NCI-H2081 (cell line): ENCODE results near the gene GNA15.
"Not testable (repeated sequence)": the region's sequence is repeated elsewhere in the genome, so short reads cannot be mapped to it uniquely, and the experiment has no call there.

Source experiments
- DNase-seq, 2 experiments: peaks; one replicate each; lab custom pipeline; 2025; lab: John Stamatoyannopoulos, UW

GNA15 gene

DNA sequence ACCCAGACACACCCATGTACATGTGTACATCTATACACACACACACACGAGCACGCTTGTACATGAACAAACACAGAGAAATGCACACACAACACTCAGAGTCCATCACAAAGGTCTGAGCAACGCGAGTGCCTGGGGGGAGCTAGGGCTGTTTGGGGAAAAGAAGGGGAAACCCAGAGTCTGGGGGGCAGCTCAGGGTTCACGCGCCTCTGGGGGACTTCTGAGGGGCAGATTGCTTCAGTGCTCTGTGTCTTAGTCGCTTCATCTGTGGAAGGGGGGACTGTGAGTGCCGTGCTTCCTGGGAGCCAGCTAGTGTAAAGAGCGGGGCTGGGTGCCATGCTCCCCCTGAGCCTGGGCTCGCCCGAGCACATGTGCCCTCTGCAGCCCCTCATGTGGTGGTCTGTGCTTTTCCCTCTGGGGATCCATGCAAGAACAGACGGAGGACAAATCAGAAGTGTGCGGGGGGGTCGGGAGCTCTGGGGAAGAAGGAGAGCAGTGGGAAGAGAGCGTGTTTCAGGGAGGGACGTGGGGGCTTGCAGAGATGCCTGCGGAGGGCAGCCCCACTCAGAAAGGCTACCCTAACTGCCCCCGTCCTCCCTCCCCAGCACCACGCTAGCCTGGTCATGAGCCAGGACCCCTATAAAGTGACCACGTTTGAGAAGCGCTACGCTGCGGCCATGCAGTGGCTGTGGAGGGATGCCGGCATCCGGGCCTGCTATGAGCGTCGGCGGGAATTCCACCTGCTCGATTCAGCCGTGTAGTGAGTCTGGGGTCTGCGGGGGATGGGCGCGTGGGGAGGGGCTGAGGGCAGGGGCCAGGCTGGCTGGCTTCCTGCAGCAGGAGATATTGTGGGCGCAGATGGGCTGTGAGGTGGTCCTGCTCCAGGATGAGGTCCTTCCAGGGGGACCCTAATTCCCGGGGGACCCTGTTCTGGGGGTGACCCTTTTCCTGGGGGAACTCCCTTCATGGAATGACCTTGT lies 14.0 kb downstream of the GNA15 start:
- DNase-seq: no peak

DNA sequence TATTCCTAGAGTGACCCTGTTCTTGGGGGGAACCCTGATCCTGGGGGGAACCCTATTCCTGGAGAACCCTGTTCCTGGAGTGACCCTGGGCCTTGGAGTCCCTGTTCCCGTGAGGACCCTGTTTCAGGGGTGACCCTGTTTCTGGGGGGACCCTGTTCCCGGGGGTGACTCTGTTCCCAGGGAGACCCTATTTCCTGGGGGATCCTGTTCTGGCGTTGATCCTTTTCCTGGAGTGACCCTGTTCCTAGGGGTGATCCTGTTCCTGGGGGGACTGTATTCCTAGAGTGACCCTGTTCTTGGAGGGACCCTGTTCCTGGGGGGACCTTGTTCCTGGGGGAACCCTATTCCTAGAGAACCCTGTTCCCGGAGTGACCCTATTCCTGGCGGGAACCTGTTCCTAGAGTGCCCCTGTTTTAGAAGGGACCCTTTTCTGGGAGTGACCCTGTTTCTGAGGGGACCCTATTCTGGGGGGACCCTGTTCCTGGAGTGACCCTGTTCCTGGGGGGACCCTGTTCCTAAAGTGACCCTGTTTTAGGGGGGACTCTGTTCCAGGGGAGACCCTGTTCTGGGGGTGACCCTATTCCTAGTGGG lies 15.0 kb downstream of the GNA15 start:
- no peak for DNase-seq

DNA sequence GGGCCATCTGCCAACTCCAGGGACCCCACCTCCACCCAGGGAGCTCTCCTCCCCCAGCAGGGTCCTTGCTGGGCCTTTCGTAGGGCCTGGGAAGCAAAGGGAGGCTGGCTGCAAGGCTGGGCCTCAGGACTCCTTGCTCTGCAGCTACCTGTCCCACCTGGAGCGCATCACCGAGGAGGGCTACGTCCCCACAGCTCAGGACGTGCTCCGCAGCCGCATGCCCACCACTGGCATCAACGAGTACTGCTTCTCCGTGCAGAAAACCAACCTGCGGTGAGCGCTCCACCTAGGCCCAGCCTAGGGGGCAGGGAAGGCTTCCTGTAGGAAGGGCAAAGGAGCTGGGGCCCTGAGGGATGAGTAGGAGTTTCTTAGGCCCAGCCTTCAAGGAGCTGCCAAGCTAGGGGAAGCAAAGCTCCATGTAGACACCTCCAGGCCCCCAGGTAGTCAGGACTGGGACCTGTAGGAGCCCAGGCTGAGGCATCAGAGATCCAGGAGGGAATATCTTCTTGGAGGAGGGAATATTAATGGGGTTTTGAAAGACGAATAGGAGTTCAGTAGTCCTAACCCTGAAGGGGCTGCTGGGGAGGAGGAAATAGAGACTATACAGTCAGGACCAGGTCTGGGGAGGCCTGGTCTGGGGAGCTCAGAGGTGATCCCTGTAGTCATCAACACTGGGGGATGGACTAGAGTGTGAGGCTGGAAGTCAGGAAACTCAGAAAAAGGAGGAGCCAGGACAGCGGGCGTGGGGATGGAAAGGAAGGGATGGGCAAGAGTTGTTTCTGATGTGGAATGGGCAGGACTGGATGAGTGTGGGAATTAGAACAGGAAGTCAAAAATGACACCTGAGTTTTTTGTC lies 16.0 kb downstream of the GNA15 start:
- no peak for DNase-seq

DNA sequence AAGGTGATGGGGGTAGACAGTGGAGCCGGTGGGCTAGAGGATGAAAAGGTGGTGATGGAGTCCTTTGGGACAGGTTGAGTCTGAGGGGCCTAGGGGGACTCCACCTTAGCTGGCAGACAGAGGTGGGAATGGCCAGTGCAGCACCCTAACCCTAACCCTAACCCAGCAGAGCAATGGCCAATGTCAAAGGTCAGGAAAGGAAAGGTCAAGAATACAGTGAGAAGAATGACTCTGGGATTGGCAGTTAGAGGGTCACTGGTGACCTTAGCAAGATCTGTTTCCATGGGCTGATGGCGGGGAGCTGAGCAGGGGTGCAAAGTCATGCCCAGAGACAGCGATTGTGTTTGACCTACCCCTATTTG lies 16.6 kb downstream of the GNA15 start:
- DNase-seq: no peak

DNA sequence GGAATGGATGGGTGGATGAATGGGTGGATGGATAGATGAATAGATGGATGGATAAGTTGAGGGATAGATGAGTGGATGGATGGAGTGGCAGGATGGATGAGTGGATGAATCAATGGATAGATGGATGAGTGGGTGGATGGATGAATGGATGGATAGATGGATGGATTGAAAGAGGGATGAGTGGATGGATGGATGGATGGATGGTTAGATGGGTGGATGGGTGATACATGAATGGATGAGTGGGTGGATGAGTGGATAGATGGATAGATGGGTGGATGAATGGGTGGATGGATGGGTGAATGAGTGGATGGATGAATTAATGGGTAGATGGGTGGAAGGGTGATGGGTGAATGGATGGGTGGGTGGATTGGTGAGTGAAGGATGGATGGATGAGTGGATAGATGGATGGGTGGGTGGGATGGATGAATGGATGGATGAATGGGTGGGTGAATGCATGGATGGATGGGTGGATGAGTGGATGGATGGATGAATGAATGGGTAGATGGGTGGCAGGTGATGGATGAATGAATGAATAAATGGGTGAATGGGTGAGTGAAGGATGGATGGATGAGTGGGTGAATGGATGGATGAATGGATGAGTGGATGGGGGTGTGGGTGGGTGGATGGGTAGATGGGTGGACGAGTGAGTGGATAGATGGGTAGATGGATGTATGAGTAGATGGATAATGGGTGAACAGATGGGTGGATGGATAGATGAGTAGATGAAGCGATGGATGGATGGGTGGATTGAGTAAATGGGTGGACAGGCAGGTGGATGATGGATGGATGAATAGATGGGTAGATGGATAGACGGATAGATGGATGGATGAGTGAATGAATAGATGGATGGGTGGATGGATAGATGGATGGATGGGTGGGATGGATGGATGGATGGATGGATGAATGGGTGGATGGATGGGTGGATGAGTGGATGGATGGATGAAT lies 17.7 kb downstream of the GNA15 start:
- DNase-seq: no peak

DNA sequence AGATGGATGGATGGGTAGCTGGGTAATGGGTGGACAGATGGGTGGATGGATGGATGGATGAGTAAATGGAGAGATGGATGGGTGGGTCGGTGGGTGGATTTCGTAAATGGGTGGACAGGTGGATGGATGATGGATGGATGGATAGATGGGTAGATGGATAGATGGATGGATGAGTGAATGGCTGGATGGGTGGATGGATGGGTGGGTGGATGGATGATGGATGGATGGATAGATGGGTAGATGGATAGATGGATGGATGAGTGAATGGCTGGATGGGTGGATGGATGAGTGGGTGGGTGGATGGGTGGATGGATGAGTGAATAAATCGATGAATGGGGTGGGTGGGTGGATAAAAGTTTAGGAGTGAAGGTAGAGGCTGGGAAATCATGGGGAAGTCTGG lies 18.6 kb downstream of the GNA15 start:
- DNase-seq: not testable (repeated sequence)

DNA sequence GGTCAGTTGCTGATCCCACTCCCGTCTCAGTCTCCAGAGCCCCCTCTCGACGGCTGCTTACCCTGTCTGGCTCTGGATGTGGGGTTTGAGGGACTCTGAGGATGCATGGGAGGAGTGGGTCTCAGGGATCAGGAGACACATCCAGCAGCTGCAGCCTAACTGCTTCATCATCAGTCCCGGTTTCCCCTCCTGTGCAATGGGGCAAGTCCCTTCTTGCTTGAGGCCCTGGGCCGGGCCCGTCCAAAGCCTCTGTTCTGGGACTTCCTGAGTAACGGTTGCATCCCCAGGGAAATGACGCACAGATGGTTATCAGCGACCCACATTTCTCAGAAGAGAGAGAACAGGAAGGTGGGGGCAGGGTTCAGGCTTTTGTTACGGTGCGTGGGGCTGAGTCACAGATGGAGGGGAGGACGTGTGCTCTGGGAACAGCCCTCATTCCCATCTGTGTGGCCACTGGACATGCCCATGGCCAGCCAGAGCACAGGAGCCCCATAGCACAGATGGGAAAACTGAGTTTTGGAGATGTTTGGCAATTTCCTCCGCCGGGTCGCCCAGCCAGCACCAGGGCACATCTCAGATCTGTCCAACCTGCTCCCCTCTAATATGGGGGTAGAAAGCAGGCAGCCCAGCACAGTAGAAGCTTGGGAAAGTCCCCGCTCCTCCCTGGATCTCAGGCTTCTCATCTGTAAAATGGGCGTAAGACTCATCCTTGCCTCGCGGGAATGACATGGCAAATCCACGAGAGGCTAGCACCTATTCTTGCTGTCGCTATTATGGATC lies 19.3 kb downstream of the GNA15 start:
- DNase-seq: no peak

DNA sequence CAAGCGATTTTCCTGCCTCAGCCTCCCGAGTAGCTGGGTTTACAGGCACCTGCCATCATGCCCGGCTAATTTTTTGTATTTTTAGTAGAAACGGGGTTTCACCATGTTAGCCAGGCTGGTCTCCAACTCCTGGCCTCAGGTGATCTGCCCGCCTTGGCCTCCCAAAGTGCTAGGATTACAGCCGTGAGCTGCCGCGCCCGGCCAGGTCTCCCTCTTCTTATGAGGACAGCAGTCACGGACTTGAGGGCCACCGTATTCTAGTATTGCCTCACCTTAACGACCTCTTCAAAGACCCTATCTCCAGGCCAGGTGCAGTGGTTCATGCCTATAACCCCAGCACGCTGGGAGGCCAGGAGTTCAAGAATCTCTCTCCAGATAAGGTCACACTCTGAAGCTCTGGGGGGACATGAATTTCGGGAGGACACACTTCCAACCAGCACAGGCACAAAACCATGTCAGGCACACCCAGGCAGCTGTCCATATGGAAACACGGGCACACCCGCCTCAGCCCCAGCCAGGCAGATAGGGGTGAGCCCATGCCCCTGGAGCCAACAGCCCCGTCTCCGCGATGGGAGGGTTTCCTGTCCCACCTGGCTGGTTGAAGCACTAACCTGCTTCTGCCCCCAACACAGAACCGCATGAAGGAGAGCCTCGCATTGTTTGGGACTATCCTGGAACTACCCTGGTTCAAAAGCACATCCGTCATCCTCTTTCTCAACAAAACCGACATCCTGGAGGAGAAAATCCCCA lies 21.4 kb downstream of the GNA15 start:
- DNase-seq: no peak

DNA sequence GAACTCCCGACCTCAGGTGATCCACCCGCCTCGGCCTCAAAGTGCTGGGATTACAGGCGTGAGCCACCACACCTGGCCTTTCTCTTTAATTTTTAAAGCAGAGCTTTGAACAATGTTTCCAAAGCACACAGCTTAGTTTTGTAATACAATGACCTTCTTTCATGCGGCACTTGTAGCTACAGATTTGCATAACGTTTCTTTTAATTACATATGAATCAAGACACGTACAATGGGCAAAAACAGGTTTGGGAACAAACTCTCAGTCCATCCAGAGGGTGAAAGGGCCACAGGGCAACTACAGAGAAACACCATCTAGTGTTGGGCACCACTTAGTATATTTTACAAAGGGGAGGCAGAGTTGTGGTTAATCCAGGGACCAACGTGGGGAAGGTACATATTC lies 23.7 kb downstream of the GNA15 start:
- no peak for DNase-seq

DNA sequence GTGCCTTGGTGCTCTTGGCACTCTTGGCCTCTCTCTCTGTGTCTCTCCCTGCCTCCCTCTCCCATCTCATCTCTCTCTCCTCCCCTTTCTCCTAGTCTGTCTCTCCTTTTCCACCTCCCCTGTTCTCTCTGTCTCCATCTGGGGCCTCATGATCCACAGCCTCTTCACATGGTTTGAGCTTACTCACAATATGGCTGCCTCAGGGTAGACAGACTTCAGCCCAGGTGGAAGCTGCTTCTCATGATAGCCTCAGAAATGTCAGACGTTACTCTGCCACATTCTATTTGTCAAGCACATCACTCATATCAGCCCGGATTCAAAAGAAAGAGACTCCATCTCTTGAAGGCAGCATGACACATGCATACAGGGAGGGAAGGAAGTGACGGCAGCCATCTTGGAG lies 24.4 kb downstream of the GNA15 start:
- DNase-seq: no peak

DNA sequence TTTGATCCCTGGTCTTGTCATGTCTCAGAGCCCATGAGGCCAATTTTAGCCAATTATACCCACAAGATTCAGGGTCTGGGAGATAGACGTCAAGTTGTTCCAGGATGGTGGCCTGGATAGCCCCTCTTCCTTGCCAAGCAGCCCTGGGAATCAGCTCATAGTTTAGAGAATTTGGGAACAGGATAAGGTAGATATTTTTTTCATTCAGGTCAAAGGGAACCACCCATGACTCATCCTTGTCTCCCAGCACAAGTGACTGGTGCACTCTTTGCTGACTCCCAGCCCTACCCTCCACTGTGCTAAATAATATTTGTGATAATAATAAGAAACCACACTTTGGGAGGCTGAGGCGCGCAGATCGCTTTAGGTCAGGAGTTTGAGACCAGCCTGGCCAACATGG lies 25.6 kb downstream of the GNA15 start:
- no peak for DNase-seq

DNA sequence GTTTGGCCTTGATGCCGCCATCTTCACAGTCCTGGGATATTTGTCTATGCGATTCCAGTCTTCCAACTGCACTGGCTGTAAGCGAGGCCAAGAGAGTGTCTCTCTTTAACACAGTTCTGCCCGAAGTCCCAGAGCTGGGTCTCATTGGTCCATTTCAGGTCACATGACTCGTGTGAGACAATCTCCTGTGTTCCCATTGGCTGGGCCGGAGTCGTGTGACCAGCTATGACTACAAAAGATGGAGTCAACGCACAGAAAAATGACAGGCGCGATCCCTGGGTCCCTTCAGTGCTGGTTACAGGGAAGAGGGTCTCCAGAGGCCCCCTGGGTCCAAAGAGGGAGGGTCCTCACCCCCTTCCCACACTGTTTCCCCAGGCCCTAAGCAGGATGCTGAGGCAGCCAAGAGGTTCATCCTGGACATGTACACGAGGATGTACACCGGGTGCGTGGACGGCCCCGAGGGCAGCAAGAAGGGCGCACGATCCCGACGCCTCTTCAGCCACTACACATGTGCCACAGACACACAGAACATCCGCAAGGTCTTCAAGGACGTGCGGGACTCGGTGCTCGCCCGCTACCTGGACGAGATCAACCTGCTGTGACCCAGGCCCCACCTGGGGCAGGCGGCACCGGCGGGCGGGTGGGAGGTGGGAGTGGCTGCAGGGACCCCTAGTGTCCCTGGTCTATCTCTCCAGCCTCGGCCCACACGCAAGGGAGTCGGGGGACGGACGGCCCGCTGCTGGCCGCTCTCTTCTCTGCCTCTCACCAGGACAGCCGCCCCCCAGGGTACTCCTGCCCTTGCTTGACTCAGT lies 26.8 kb downstream of the GNA15 start:
- DNase-seq: peak; percentile 39 to 57

DNA sequence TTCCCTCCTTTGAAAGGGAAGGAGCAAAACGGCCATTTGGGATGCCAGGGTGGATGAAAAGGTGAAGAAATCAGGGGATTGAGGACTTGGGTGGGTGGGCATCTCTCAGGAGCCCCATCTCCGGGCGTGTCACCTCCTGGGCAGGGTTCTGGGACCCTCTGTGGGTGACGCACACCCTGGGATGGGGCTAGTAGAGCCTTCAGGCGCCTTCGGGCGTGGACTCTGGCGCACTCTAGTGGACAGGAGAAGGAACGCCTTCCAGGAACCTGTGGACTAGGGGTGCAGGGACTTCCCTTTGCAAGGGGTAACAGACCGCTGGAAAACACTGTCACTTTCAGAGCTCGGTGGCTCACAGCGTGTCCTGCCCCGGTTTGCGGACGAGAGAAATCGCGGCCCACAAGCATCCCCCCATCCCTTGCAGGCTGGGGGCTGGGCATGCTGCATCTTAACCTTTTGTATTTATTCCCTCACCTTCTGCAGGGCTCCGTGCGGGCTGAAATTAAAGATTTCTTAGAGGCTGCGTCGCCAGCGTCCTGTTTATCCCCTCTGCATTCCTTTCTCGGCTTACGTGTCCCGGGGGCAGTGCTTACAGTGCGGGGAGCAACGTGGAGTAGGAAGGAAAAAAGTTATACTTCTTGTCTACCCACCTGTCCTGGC lies 27.5 kb downstream of the GNA15 start:
- DNase-seq: peak; percentile 62 to 72

DNA sequence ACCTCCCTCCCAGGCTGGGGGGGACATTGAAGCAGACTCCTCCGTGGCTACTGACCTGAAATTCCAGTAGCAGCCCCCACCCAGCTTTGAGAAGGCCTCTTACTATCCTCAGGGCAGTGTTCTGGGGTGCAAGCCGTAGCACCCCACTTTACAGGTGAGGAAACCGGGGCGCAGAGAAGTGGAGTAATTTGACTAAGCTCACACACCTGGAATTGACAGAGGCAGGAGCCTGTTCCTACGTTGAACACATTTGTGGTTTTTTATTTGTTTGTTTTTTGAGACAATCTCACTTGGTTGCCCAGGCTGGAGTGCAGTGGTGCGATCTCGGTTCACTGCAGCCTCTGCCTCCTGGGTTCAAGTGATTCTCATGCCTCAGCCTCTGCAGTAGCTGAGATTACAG lies 28.1 kb downstream of the GNA15 start:
- DNase-seq: no peak

DNA sequence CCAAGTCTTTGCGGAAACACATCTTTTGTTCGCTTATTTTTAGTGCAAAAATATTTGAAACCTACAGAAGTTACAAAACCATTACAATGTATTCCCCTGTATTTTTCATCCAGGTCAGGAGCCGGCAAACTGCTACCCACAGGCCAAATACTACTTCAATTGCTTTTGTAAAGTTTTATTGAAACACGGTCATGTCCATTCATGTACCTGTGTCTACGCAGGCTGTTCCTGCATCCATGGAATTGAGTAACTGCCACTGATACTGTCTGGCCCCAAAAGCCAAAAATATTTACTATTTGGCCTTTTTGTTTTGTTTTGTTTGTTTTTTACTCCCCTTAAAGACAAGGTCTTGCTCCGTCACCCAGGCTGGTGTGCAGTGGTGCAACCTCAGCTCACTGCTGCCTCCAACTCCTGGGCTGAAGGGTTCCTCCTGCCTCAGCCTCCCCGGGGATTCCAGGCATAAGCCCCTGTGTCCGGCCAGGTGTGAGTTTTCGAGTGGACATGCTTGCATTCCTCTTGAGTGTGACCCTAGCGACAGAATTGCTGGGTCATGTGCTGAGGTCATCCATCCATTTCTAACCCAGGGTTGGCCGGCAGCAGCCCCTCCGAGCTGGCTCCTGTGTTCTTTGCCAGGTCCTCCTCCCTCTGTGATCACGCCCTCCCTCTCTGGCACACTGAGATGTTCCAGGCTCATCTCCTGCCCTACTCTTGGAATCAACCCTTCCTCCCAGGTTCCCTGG lies 31.9 kb downstream of the GNA15 start:
- no peak for DNase-seq

DNA sequence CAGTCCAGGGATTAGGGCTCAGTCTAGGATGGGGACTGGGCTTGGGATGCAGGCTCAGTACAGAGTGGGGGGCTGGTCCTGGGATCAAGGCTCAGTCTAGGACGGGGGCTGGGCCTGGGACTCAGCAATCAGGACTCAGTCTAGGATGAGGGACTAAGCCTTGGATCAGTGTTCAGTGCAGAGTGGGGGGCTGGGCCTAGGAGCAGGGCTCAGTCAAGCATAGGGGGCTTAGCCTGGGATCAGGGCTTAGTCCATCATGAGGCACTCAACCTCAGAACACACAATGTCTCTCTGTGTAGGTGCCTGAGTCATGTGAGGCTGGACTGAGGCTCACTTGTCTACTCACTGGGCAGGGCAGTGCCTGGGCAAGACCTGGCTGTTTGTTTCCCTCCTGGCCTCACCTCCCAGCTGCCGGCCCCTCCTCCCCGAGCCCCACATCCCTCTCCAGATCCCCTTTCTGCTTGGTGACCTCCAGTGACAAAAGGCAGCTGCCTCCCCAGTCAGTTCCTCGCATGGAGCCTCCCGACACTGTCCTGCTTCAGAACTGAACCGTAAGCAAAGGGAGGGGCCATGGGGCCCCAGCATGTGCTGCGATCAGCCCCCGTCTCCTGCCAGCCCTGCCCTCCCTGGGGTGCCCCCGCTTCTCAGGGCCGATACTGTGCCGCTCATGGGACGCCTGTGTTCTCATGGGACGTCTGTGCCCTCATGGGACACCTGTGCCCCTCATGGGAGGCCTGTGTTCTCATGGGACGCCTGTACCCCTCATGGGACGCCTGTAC lies 36.2 kb downstream of the GNA15 start:
- no peak for DNase-seq

DNA sequence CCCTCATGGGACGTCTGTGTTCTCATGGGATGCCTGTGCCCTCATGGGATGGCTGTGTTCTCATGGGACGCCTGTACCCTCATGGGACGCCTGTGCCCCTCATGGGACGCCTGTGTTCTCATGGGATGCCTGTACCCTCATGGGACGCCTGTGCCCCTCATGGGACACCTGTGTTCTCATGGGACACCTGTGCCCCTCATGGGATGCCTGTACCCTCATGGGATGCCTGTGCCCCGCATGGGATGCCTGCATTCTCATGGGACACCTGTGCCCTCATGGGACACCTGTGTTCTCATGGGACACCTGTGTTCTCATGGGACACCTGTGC lies 36.8 kb downstream of the GNA15 start:
- DNase-seq: not testable (repeated sequence)
